GM12892 (cell line): ENCODE results near the gene C17orf114.

Experiments
- POLR2A ChIP-seq: IDR thresholded peaks from 2 replicates; pipeline ENCODE4 v1.6.1; 2011; ENCODE audit warnings: low read depth, low read length, control low read depth
- POLR2AphosphoS5 ChIP-seq: IDR thresholded peaks from 2 replicates; pipeline ENCODE4 v1.6.1; 2011; ENCODE audit warnings: low read depth, low read length, control low read depth
- TAF1 ChIP-seq: IDR thresholded peaks from 2 replicates; pipeline ENCODE4 v1.6.1; 2011; ENCODE audit warnings: low read depth, mild to moderate bottlenecking, control low read depth, low read length, borderline replicate concordance

GRCh38 chr17:4833178-4833940 lies 31.2 kb upstream of the C17orf114 start, which contains the start of gene MINK1:
- TF ChIP-seq TAF1, result 0 out of 2 replicates have a peak, but pooled peaks have one; percentile 9
- TF ChIP-seq POLR2A, result 0 out of 2 replicates have a peak, but pooled peaks have one; percentile 58
- TF ChIP-seq POLR2AphosphoS5, result peak; percentile 55; the same call in 1 of the 2 replicates
